SK-N-SH treated with all-trans-retinoic acid at 6 μM for 48 hours (cell line): ENCODE data around the gene CDON.

Experiments used
- ATAC-seq: fragments of 200-7000 bp; cut with Tn5 transposase; 3 replicates; pipeline ENCODE4 v1.9.1; 2020; ENCODE audit warnings: mild to moderate bottlenecking, moderate library complexity
- ARNTL ChIP-seq: fragments of 450-650 bp; formaldehyde crosslinking; IDR thresholded peaks from 2 replicates; pipeline ENCODE4 v1.5.0; 2020; ENCODE audit warnings: low read depth, mild to moderate bottlenecking, moderate library complexity, borderline replicate concordance
- BACH2 ChIP-seq: fragments of 250-450 bp; sonication (Bioruptor Pico); IDR thresholded peaks from 2 replicates; pipeline ENCODE4 v1.9.0; 2021; ENCODE audit warnings: mild to moderate bottlenecking, borderline replicate concordance
- CREB5 ChIP-seq: fragments of 250-450 bp; sonication (Bioruptor Pico); IDR thresholded peaks from 2 replicates; pipeline ENCODE4 v1.5.1; 2020; ENCODE audit warnings: low read depth, mild to moderate bottlenecking, moderate library complexity
- CSDC2 ChIP-seq: fragments of 250-450 bp; sonication (Bioruptor Pico); IDR thresholded peaks from 2 replicates; pipeline ENCODE4 v1.5.0; 2020; ENCODE audit warnings: mild to moderate bottlenecking, moderate library complexity
- CSRNP3 ChIP-seq: fragments of 250-450 bp; sonication (Bioruptor Pico); IDR thresholded peaks from 2 replicates; pipeline ENCODE4 v1.5.1; 2021; ENCODE audit warnings: mild to moderate bottlenecking, moderate library complexity
- ESRRG ChIP-seq: fragments of 250-450 bp; sonication (Bioruptor Pico); IDR thresholded peaks from 2 replicates; pipeline ENCODE4 v1.6.1; 2021; ENCODE audit warnings: mild to moderate bottlenecking
- GLIS3 ChIP-seq: fragments of 250-450 bp; sonication (Bioruptor Pico); IDR thresholded peaks from 2 replicates; pipeline ENCODE4 v1.5.0; 2020; ENCODE audit warnings: mild to moderate bottlenecking, moderate library complexity
- ISL1 ChIP-seq: fragments of 250-450 bp; sonication (Bioruptor Pico); IDR thresholded peaks from 2 replicates; pipeline ENCODE4 v2.1.2; 2022; ENCODE audit warnings: mild to moderate bottlenecking, moderate library complexity
- OSR1 ChIP-seq: fragments of 250-450 bp; sonication (Bioruptor Pico); IDR thresholded peaks from 2 replicates; pipeline ENCODE4 v1.8.0; 2022; ENCODE audit warnings: moderate library complexity, mild to moderate bottlenecking, inconsistent platforms
- POU6F1 ChIP-seq: fragments of 250-450 bp; sonication (Bioruptor Pico); IDR thresholded peaks from 2 replicates; pipeline ENCODE4 v1.8.0; 2021; ENCODE audit warnings: low read depth, mild to moderate bottlenecking, moderate library complexity, borderline replicate concordance
- PPARA ChIP-seq: fragments of 250-450 bp; sonication (Bioruptor Pico); IDR thresholded peaks from 2 replicates; pipeline ENCODE4 v1.5.0; 2020; ENCODE audit warnings: mild to moderate bottlenecking, borderline replicate concordance
- RARB ChIP-seq: fragments of 250-450 bp; sonication (Bioruptor Pico); IDR thresholded peaks from 2 replicates; pipeline ENCODE4 v1.8.0; 2021; ENCODE audit warnings: mild to moderate bottlenecking, moderate library complexity
- SNAI2 ChIP-seq: fragments of 250-450 bp; sonication (Bioruptor Pico); IDR thresholded peaks from 2 replicates; pipeline ENCODE4 v1.5.0; 2020; ENCODE audit warnings: mild to moderate bottlenecking, moderate library complexity
- TCF4 ChIP-seq: fragments of 250-450 bp; sonication (Bioruptor Pico); IDR thresholded peaks from 2 replicates; pipeline ENCODE4 v1.8.0; 2021; ENCODE audit warnings: mild to moderate bottlenecking, moderate library complexity, borderline replicate concordance
- TSHZ2 ChIP-seq: fragments of 250-450 bp; sonication (Bioruptor Pico); IDR thresholded peaks from 2 replicates; pipeline ENCODE4 v1.5.0; 2020; ENCODE audit warnings: mild to moderate bottlenecking, moderate library complexity
- ZC3H10 ChIP-seq: fragments of 250-450 bp; sonication (Bioruptor Pico); IDR thresholded peaks from 2 replicates; pipeline ENCODE4 v1.5.1; 2021; ENCODE audit warnings: mild to moderate bottlenecking, moderate library complexity
- ZFP3 ChIP-seq: fragments of 250-450 bp; sonication (Bioruptor Pico); IDR thresholded peaks from 2 replicates; pipeline ENCODE4 v1.5.0; 2020; ENCODE audit warnings: mild to moderate bottlenecking, moderate library complexity
- ZFP30 ChIP-seq: fragments of 450-650 bp; formaldehyde crosslinking; IDR thresholded peaks from 2 replicates; pipeline ENCODE4 v1.5.0; 2022; ENCODE audit warnings: mild to moderate bottlenecking, moderate library complexity
- ZNF565 ChIP-seq: fragments of 450-650 bp; formaldehyde crosslinking; conservative IDR thresholded peaks from 2 replicates; pipeline ENCODE4 v1.5.0; 2020; ENCODE audit warnings: low read depth, mild to moderate bottlenecking, moderate library complexity
- ZNF70 ChIP-seq: fragments of 450-650 bp; formaldehyde crosslinking; IDR thresholded peaks from 2 replicates; pipeline ENCODE4 v1.5.0; 2020; ENCODE audit warnings: mild to moderate bottlenecking, moderate library complexity
- ZNF8 ChIP-seq: fragments of 450-650 bp; formaldehyde crosslinking; IDR thresholded peaks from 2 replicates; pipeline ENCODE4 v1.5.0; 2020; ENCODE audit warnings: mild to moderate bottlenecking, moderate library complexity

CDON gene

GRCh38 chr11:126006068-126006467 is 56.6 kb downstream of the CDON start:
- TF ChIP-seq PPARA (CRISPR knock-in tag), result no peak
- TF ChIP-seq ZC3H10, result no peak
- no peak for TF ChIP-seq GLIS3 (CRISPR knock-in tag)
- no peak for TF ChIP-seq CREB5 (CRISPR knock-in tag)
- TF ChIP-seq TSHZ2, result no peak
- TF ChIP-seq ZNF8 (CRISPR knock-in tag), result no peak
- no peak for TF ChIP-seq ZNF565 (CRISPR knock-in tag)
- TF ChIP-seq ZNF70 (CRISPR knock-in tag), result no peak
- no peak for TF ChIP-seq ESRRG (CRISPR knock-in tag)
- no peak for TF ChIP-seq TCF4 (CRISPR knock-in tag)
- no peak for TF ChIP-seq ZFP3 (CRISPR knock-in tag)
- ATAC-seq, result no peak

- TF ChIP-seq ZNF8 (CRISPR knock-in tag) (no peak), SNAI2 (no peak), RARB (CRISPR knock-in tag) (no peak), ZFP3 (CRISPR knock-in tag) (no peak), ZNF565 (CRISPR knock-in tag) (no peak), GLIS3 (CRISPR knock-in tag) (no peak), ARNTL (no peak), CSRNP3 (CRISPR knock-in tag) (no peak), TSHZ2 (no peak), CSDC2 (no peak), POU6F1 (no peak), OSR1 (CRISPR knock-in tag) (no peak), ZFP30 (CRISPR knock-in tag) (no peak), ZC3H10 (no peak)
- no peak for ATAC-seq
These were observed 60.5 kb downstream of the CDON start for GRCh38 chr11:126002181-126002580.

GRCh38 chr11:125999234-125999880 is 63.3 kb downstream of the CDON start:
- ATAC-seq, result no peak
- TF ChIP-seq CREB5 (CRISPR knock-in tag) (no peak), CSDC2 (no peak), BACH2 (no peak), ZC3H10 (no peak), POU6F1 (no peak), ARNTL (no peak), TSHZ2 (no peak), ISL1 (CRISPR knock-in tag) (no peak), ZFP30 (CRISPR knock-in tag) (no peak), ZNF70 (CRISPR knock-in tag) (no peak)
